Central memory CD8-positive, alpha-beta T cell (primary cell): ENCODE results near the gene GJB2.
A peak's percentile ranks its signal among the peaks of the same experiment; 100 is the strongest.

Source experiments
- ATAC-seq: fragments of 150-1000 bp; cut with Tn5 transposase; replicated peaks from 2 replicates; pipeline ENCODE4 v1.10.0; 2022; ENCODE audit warnings: mild to moderate bottlenecking, moderate FRiP score, moderate number of reproducible peaks; ENCODE audit not compliant: poor library complexity, severe bottlenecking; ENCODE audit errors: extremely low read depth
- DNase-seq, 2 donors: peaks; one replicate each; pipeline ENCODE4 v3.0.0; 2021; ENCODE audit warnings: low spot score in 2 of 2
- H3K27ac Mint-ChIP-seq: one replicate; pipeline ENCODE4 v1.8.0; 2022; ENCODE audit warnings: low read depth, mild to moderate bottlenecking, moderate library complexity, mixed read lengths
- H3K27me3 Mint-ChIP-seq: one replicate; pipeline ENCODE4 v1.8.0; 2022; ENCODE audit warnings: mixed read lengths
- H3K36me3 Mint-ChIP-seq: one replicate; pipeline ENCODE4 v1.8.0; 2022; ENCODE audit warnings: mild to moderate bottlenecking, moderate library complexity, mixed read lengths; ENCODE audit not compliant: insufficient read depth
- H3K4me1 Mint-ChIP-seq: one replicate; pipeline ENCODE4 v1.8.0; 2022; ENCODE audit warnings: mixed read lengths
- H3K4me3 Mint-ChIP-seq: one replicate; pipeline ENCODE4 v1.8.0; 2022; ENCODE audit warnings: mild to moderate bottlenecking, moderate library complexity, mixed read lengths
- H3K9me3 Mint-ChIP-seq: one replicate; pipeline ENCODE4 v1.8.0; 2022; ENCODE audit warnings: mixed read lengths

GJB2 gene

DNA sequence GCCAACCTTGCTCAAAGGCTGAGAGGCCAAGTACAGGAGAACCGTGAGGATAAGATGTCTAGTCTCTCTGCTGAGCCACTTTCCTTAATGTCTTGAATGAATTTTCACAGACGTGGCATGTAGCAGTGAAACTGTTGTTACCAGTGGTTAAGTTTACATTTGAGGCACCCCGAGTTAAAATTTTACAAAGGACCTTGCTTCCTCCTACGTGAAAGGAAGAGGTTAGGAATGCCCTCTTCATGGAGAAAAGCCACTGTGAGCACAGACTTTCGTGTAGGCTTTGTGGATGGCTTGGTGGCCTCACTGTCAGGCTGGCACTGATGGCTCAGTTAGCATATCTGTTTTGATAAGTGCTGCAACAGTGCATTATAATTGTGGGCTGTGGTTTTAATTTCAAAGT lies 2.7 kb downstream of the GJB2 start:
- Mint-ChIP-seq H3K27me3 (peaks cover 38% of the 10 kb centered on the region), H3K27ac (no peak overlapping the region), H3K9me3 (no peaks in the 10 kb centered on the region), H3K4me1 (peaks cover 21% of the 10 kb centered on the region), H3K36me3 (no peaks in the 10 kb centered on the region), H3K4me3 (no peak overlapping the region)
- DNase-seq (no peak), ATAC-seq (no peak)

DNA sequence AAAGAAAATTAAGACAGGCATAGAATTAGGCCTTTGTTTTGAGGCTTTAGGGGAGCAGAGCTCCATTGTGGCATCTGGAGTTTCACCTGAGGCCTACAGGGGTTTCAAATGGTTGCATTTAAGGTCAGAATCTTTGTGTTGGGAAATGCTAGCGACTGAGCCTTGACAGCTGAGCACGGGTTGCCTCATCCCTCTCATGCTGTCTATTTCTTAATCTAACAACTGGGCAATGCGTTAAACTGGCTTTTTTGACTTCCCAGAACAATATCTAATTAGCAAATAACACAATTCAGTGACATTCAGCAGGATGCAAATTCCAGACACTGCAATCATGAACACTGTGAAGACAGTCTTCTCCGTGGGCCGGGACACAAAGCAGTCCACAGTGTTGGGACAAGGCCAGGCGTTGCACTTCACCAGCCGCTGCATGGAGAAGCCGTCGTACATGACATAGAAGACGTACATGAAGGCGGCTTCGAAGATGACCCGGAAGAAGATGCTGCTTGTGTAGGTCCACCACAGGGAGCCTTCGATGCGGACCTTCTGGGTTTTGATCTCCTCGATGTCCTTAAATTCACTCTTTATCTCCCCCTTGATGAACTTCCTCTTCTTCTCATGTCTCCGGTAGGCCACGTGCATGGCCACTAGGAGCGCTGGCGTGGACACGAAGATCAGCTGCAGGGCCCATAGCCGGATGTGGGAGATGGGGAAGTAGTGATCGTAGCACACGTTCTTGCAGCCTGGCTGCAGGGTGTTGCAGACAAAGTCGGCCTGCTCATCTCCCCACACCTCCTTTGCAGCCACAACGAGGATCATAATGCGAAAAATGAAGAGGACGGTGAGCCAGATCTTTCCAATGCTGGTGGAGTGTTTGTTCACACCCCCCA lies 3.8 kb downstream of the GJB2 start:
- Mint-ChIP-seq H3K9me3 (no peaks in the 10 kb centered on the region), H3K27ac (no peak overlapping the region), H3K27me3 (peaks cover 27% of the 10 kb centered on the region), H3K4me3 (no peak overlapping the region), H3K36me3 (no peaks in the 10 kb centered on the region), H3K4me1 (peaks cover 9% of the 10 kb centered on the region)
- ATAC-seq (no peak), DNase-seq (no peak)

DNA sequence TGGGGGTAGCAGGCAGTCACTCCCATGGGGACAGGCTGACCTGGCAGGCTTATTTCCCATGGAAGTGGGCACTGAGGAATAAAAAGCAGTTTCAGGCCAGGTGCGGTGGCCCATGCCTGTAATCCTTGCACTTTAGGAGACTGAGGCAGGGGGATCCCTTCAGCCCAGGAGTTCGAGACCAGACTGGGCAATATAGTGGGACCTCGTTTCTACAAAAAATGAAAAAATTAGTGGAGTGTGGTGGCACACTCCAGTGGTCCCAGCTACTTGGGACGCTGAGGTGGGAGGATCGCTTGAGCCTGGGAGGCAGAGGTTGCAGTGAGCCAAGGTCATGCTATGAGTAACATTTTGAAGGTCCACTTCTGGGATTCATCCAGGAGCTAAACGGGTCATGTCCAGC lies 6.0 kb downstream of the GJB2 start:
- H3K4me3 Mint-ChIP-seq, result no peak overlapping the region
- no peak for ATAC-seq
- no peaks in the 10 kb centered on the region for H3K36me3 Mint-ChIP-seq
- H3K27ac Mint-ChIP-seq, result no peak overlapping the region
- no peak for DNase-seq
- no peaks in the 10 kb centered on the region for H3K4me1 Mint-ChIP-seq
- no peaks in the 10 kb centered on the region for H3K9me3 Mint-ChIP-seq
- H3K27me3 Mint-ChIP-seq, result peaks cover 32% of the 10 kb centered on the region

DNA sequence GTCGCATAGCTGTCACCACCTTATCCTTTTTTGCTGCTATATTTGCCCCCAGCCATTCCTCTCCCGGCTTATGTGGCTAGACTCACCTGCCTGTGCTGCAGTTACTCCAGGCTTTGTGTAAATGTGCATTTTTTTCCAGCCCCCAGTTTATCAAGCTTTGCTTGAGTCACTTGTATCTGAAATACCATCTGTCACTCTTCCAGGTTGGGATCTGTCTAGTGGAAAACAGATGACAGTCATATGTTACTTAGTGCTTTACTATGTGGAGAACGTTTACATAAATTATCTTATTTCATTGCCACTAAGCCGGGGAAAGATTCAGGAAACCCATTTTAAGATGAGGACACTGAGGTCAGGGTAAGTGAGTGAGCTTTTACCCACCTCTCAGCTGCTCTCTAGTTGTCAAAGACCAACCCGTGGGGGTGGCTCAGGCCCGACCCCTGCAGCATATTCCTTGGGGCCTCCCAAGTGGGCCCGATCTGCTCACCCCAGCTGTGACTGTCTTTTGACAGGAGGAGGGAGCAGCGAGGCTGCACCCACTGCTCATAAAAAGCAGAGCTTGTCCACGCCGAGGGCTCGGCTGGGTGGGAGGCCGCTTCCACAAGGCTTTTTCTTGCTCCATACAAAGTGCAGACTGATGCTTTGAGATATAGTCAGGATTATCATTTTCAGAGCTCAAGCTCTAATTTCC lies 7.2 kb downstream of the GJB2 start:
- DNase-seq (no peak), ATAC-seq (no peak)
- Mint-ChIP-seq H3K4me1 (no peaks in the 10 kb centered on the region), H3K27me3 (peaks cover 32% of the 10 kb centered on the region), H3K27ac (no peak overlapping the region), H3K9me3 (no peaks in the 10 kb centered on the region), H3K4me3 (no peak overlapping the region), H3K36me3 (no peaks in the 10 kb centered on the region)

DNA sequence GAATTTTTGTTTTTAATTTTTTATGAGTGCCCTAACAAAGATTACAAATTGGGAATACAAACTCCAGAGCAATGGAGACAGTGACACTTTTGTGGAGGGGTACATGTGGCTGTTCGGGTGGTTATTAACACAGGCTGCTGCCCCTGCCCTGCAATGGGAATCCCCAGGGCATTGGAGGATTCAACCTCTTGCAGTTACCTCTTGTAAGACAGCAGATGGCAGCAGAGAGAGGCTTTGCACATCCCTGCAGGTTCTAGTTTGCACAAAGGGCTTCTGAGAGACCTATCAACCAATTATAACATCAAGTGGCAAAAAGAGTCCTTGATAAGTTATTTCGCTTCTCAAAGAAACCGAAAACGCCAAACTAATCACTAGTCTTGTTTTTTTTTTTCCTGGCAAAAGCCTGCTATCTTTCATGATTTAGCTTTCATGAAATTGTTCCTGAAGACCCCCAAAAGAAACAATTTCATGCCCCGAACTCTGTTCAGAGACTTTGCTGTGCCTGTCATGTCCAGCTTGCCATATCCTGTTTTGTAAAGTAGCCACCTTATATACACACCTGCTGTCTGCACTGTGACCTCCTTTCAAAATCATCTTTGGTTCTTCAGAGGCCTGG lies 10.4 kb downstream of the GJB2 start:
- Mint-ChIP-seq H3K27me3 (peaks cover 61% of the 10 kb centered on the region), H3K9me3 (no peaks in the 10 kb centered on the region), H3K27ac (no peak overlapping the region), H3K4me3 (no peak overlapping the region), H3K36me3 (no peaks in the 10 kb centered on the region), H3K4me1 (no peaks in the 10 kb centered on the region)
- peak; percentile 75 for ATAC-seq
- no peak for DNase-seq

DNA sequence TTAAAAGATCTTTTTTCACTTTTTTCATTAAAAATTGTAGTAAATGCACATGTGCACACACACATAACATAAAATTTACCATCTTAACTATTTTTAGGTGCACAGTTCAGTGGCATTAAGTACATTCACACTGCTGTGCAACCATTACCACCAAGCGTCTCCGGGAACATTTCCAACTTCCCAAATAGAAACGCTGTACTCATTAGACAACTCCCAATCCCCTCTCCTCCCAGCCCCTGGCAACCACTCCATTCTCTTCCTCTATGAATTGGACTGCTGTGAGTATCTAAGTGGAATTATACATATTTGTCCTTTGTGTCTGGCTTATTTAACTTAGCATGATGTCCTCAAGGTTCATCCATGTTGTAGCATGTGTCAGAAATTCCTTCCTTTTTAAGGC lies 11.6 kb downstream of the GJB2 start:
- Mint-ChIP-seq H3K36me3 (no peaks in the 10 kb centered on the region), H3K4me3 (no peak overlapping the region), H3K4me1 (no peaks in the 10 kb centered on the region), H3K27me3 (peaks cover 73% of the 10 kb centered on the region), H3K9me3 (no peaks in the 10 kb centered on the region), H3K27ac (no peak overlapping the region)
- ATAC-seq, result no peak
- no peak for DNase-seq

DNA sequence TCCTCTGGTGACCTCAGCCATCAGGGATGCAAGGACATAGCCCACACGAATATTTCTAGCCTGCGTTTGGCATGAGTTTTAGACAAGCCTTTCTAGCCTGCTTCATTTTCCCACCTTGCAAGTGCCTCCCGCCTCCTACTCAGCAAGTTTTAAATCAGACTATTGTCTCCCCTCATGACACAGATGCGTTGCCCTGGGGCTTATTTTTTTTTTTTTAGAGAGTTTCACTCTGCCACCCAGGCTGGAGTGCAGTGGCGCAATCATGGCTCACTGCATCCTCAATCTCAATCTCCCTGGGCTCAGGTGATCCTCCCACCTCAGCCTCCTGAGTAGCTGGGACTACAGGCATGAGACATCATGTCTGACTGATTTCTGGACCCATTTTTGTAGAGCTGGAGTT lies 14.6 kb downstream of the GJB2 start:
- Mint-ChIP-seq H3K27me3 (peaks cover 100% of the 10 kb centered on the region), H3K27ac (no peak overlapping the region), H3K9me3 (no peaks in the 10 kb centered on the region), H3K36me3 (no peaks in the 10 kb centered on the region), H3K4me1 (no peaks in the 10 kb centered on the region), H3K4me3 (no peak overlapping the region)
- no peak for DNase-seq
- ATAC-seq, result no peak

DNA sequence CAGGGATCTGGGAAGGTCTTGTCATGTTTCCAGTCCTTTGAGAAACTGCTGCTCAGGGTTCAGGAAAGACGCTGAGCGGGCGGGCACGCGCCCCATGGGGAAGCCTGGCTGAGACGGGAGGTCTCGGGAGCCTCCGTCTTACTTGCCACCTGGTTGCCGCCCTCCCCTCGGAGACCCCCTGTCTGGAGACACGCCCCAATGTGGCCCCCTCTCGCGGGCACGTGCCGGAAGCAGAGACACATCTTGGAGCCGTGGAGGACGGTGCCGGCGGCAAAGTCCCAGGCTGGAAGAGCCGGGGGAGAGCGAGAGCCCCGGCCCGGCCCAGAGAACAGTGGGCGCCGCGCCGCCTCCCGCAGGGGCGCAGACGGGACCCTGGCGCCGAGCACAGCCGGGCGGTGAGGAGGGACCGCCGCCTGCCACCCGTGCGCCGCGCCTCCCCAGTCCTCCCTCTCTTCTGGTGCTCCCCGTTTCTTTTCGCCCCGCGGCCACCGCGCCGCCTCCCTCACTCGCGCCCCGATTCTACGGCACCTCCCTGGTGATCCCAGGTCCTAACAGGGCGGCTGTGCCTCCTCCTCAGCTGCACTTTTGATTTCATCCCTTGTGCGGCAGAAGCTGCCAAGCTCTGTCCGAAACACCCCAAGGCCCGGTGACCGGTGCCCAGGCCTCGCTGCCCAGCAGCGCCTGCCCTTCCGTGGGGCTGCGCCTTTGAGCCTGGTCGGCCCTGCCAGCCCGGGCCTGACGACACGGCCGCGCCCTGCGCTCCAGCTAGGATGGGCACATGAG lies 15.5 kb downstream of the GJB2 start:
- no peak overlapping the region for H3K27ac Mint-ChIP-seq
- no peak overlapping the region for H3K4me3 Mint-ChIP-seq
- DNase-seq (no peak), ATAC-seq (no peak)
- H3K27me3 Mint-ChIP-seq, result peaks cover 100% of the 10 kb centered on the region
- no peaks in the 10 kb centered on the region for H3K36me3 Mint-ChIP-seq
- no peaks in the 10 kb centered on the region for H3K9me3 Mint-ChIP-seq
- H3K4me1 Mint-ChIP-seq, result no peaks in the 10 kb centered on the region

DNA sequence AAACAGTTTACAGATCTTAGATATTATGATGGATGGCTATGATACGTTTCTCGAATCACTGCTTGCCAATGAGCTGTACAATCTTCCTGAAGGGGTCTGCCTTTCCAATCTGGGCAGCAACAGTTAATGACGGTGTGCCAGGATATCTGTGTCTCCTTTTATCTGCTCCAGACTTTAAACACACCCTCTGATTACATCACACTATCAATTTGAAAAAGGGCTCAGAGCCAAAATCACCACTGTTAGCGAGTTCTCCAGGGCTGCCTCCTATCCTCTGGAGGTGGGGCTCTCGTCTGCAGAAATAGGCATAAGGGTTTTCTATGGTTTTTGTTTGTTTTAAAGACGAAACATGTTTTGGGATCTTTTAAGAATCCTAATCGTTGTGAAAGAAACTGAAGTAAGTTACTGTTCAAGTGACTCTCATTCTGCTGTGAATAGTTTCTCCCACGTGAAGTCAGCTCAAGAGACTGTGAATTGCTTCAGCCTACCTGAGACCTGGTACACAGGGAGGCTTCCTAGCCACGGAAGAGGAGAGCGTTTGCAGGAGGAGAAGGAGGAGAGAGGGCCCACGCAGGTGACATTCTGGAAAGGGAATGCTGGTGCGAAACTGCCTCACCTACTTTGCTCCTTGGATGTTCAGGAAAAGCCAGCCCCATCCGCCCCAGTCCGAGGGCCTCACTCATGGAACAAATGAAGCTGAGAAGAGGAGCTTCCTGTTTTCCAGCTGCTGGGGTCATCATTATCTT lies 16.7 kb downstream of the GJB2 start:
- Mint-ChIP-seq H3K4me3 (no peak overlapping the region), H3K9me3 (no peaks in the 10 kb centered on the region), H3K27me3 (peaks cover 99% of the 10 kb centered on the region), H3K27ac (no peak overlapping the region), H3K4me1 (no peaks in the 10 kb centered on the region), H3K36me3 (no peaks in the 10 kb centered on the region)
- DNase-seq (no peak), ATAC-seq (no peak)

DNA sequence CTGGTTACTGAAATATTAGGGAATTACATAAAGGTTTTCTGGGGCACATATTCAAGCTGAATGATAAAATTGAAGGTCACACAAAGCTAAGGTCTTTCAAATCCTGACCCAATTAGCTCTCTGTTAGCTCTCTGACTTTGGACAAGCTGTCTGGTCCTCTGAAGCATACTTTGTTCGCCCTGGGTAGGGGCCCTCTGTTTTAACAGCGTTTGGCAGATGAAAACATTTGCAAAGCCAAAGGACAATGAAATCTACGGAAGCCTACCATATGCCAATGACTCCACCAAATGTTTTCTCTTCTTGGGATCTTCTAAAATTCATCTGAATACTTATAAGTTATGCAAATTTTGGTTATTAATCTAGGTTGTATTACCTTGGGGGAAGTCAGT lies 17.3 kb downstream of the GJB2 start:
- no peaks in the 10 kb centered on the region for H3K4me1 Mint-ChIP-seq
- ATAC-seq, result no peak
- no peak for DNase-seq
- no peaks in the 10 kb centered on the region for H3K9me3 Mint-ChIP-seq
- H3K27me3 Mint-ChIP-seq, result peaks cover 97% of the 10 kb centered on the region
- H3K27ac Mint-ChIP-seq, result no peak overlapping the region
- H3K36me3 Mint-ChIP-seq, result no peaks in the 10 kb centered on the region
- H3K4me3 Mint-ChIP-seq, result no peak overlapping the region

DNA sequence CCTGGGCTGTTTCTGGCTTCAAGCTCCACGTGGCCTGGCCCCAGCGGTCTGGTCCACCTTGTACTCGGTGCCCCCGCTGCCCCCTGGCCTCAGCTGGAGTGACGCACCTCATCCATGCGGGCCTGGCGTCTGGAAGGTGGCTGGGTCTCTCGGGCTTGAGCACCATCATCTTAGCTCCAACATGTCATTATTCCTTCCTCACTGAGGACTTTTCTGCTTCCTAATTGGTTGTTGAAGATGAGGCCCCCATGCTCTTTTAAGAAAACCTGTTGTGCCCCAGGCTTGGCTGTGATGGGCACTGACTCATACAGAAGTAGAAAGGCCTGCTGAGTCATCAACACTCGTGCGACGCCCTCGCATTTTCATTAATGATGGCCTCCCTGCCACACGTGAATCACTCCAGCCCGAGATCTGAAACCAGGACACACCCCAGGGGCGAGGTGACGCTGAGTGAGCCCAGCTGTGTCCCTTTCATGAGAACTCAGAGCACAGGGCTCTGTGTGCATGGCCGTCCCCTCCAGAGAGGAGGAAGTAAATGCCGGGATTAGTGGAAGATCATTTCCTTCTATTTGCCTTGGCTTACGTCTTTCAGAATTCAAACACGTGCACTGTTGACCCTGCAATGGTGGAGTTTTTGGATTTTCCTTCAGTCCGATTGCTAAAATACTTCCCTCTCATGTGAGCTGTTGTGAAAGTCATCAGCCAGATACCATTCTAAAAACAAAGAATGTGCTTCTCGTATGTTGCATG lies 17.9 kb downstream of the GJB2 start:
- Mint-ChIP-seq H3K36me3 (no peaks in the 10 kb centered on the region), H3K4me1 (no peaks in the 10 kb centered on the region), H3K27ac (no peak overlapping the region), H3K27me3 (peaks cover 97% of the 10 kb centered on the region), H3K4me3 (no peak overlapping the region), H3K9me3 (no peaks in the 10 kb centered on the region)
- no peak for DNase-seq
- ATAC-seq, result peak; percentile 73
